SK-N-SH (cell line): ENCODE data around the gene TMEM151A. TPM values are rescaled to one million over a fixed set of nuclear protein-coding genes. Genes with fewer than 3 reads are reported as not detected.
"Not testable (repeated sequence)": the region's sequence is repeated elsewhere in the genome, so short reads cannot be mapped to it uniquely, and the experiment has no call there.

Experiments used
- CTCF ChIA-PET: fragments of 300-600, 350-600 bp; formaldehyde crosslinking; extraction: SDS; loops from one replicate; lab custom pipeline; 2021; lab: Yijun Ruan, JAX
- POLR2A ChIA-PET: fragments of 350-600 bp; sonication (Branson Sonifier 250); formaldehyde crosslinking; extraction: SDS; loops from one replicate; lab custom pipeline; 2020; ENCODE audit warnings: antibody characterized with exemption, inconsistent platforms; lab: Yijun Ruan, JAX
- DNase-seq: peaks from one replicate; pipeline ENCODE4 v3.0.0; 2012
- H2AFZ ChIP-seq: fragments of 200-600 bp; sonication (generic); 2 replicates; pipeline ENCODE4 v1.8.1; 2016; ENCODE audit warnings: antibody characterized with exemption, mild to moderate bottlenecking, low read depth
- H3F3A ChIP-seq: fragments of 200-600 bp; sonication (generic); replicated peaks from 2 replicates; pipeline ENCODE3; 2016; ENCODE audit warnings: antibody characterized with exemption, mild to moderate bottlenecking; ENCODE audit not compliant: insufficient read depth
- H3K27ac ChIP-seq, 2 experiments: fragments of 200-500 bp in 1 of 2; fragments of 200-600 bp in 1 of 2; sonication (Bioruptor generic) in 1 of 2; sonication (generic), shearing (Covaris generic) in 1 of 2; 2 replicates each; pipeline versions ENCODE4 v1.5.1 to v1.6.1; 2014 to 2016; ENCODE audit warnings: low read depth in 2 of 2, inconsistent platforms in 1 of 2, low read length in 1 of 2, mild to moderate bottlenecking in 1 of 2, mixed read lengths in 1 of 2
- H3K27me3 ChIP-seq: fragments of 200-600 bp; sonication (generic), shearing (Covaris generic); 2 replicates; pipeline ENCODE4 v1.6.1; 2016; ENCODE audit warnings: mixed run types; ENCODE audit not compliant: insufficient read depth
- H3K36me3 ChIP-seq, 2 experiments: fragments of 200-500 bp in 1 of 2; fragments of 200-600 bp in 1 of 2; sonication (Bioruptor generic) in 1 of 2; sonication (generic) in 1 of 2; replicated peaks in 1 of 2; 2 replicates each; pipeline versions ENCODE3 to v1.5.1; 2014 to 2016; ENCODE audit warnings: low read length in 1 of 2, mild to moderate bottlenecking in 1 of 2; ENCODE audit not compliant: insufficient read depth in 2 of 2, control insufficient read depth in 1 of 2
- H3K4me1 ChIP-seq, 2 experiments: fragments of 200-500 bp in 1 of 2; fragments of 200-600 bp in 1 of 2; sonication (Bioruptor generic) in 1 of 2; sonication (generic), shearing (Covaris generic) in 1 of 2; 2 replicates each; pipeline versions ENCODE4 v1.5.1 to v1.6.1; 2014 to 2016; ENCODE audit warnings: low read depth in 1 of 2, low read length in 1 of 2, mixed run types in 1 of 2; ENCODE audit not compliant: insufficient read depth in 2 of 2, control insufficient read depth in 1 of 2
- H3K4me2 ChIP-seq: fragments of 200-600 bp; sonication (generic), shearing (Covaris generic); 2 replicates; pipeline ENCODE4 v1.6.1; 2017; ENCODE audit warnings: mixed run types
- H3K4me3 ChIP-seq, 2 experiments: fragments of 200-500 bp in 1 of 2; fragments of 200-600 bp in 1 of 2; sonication (Bioruptor generic) in 1 of 2; sonication (generic), shearing (Covaris generic) in 1 of 2; 2 replicates each; pipeline versions ENCODE4 v1.5.1 to v1.8.1; 2014 to 2016; ENCODE audit warnings: low read depth in 2 of 2, inconsistent platforms in 1 of 2, low read length in 1 of 2, mild to moderate bottlenecking in 1 of 2, mixed read lengths in 1 of 2, moderate library complexity in 1 of 2
- H3K79me2 ChIP-seq: fragments of 200-600 bp; sonication (generic); 2 replicates; pipeline ENCODE4 v1.8.1; 2017; ENCODE audit warnings: mild to moderate bottlenecking; ENCODE audit not compliant: insufficient read depth
- H3K9ac ChIP-seq: fragments of 200-600 bp; sonication (generic); 2 replicates; pipeline ENCODE4 v1.6.1; 2017; ENCODE audit warnings: mixed run types
- H3K9me2 ChIP-seq: fragments of 200-600 bp; sonication (generic); 2 replicates; pipeline ENCODE4 v1.6.1; 2017; ENCODE audit warnings: mixed run types
- H3K9me3 ChIP-seq: fragments of 200-600 bp; sonication (generic); 2 replicates; pipeline ENCODE4 v1.6.1; 2017; ENCODE audit warnings: mixed run types, mild to moderate bottlenecking, moderate library complexity
- H4K20me1 ChIP-seq: fragments of 200-600 bp; sonication (generic); 2 replicates; pipeline ENCODE4 v1.6.1; 2017; ENCODE audit warnings: mild to moderate bottlenecking, mixed run types; ENCODE audit not compliant: insufficient read depth
- ELF1 ChIP-seq: IDR thresholded peaks from 2 replicates; pipeline ENCODE4 v1.4.0; 2012
- EZH2phosphoT487 ChIP-seq: fragments of 200-600 bp; sonication (generic); IDR thresholded peaks from 2 replicates; pipeline ENCODE4 v1.6.1; 2017; ENCODE audit warnings: low read depth, mixed run types, mild to moderate bottlenecking, antibody characterized with exemption, moderate library complexity, borderline replicate concordance
- FOXM1 ChIP-seq: IDR thresholded peaks from 2 replicates; pipeline ENCODE4 v1.4.0; 2012; ENCODE audit warnings: low read depth, mild to moderate bottlenecking
- GABPA ChIP-seq: IDR thresholded peaks from 2 replicates; pipeline ENCODE4 v1.4.0; 2012; ENCODE audit warnings: low read depth, mild to moderate bottlenecking
- NFIC ChIP-seq: IDR thresholded peaks from 2 replicates; pipeline ENCODE4 v1.4.0; 2012; ENCODE audit warnings: borderline replicate concordance
- RAD21 ChIP-seq: IDR thresholded peaks from 2 replicates; pipeline ENCODE4 v1.6.1; 2012; ENCODE audit warnings: mild to moderate bottlenecking, low read length
- RXRA ChIP-seq: IDR thresholded peaks from 2 replicates; pipeline ENCODE4 v1.4.0; 2012; ENCODE audit warnings: low read depth, mild to moderate bottlenecking, borderline replicate concordance
- SIN3A ChIP-seq: IDR thresholded peaks from 2 replicates; pipeline ENCODE4 v1.6.1; 2012; ENCODE audit warnings: low read depth, mild to moderate bottlenecking, low read length, moderate library complexity, borderline replicate concordance
- TAF1 ChIP-seq: IDR thresholded peaks from 2 replicates; pipeline ENCODE4 v1.6.1; 2012; ENCODE audit warnings: low read depth, mild to moderate bottlenecking, low read length, moderate library complexity, borderline replicate concordance
- YY1 ChIP-seq: IDR thresholded peaks from 2 replicates; pipeline ENCODE4 v1.4.0; 2012; ENCODE audit warnings: low read depth, mild to moderate bottlenecking
- WGBS: methylation state at CpG from one replicate; pipeline ENCODE4 v1.1.6; 2017; ENCODE audit warnings: low lambda C conversion rate; 5-methylcytosine and 5-hydroxymethylcytosine counted together
- polyA plus RNA-seq, 3 experiments: library from polyadenylated mRNA; depleted of rRNA; stranded (reverse); fragments of >200 nt; gene quantifications; 2 replicates each; pipeline ENCODE4 v1.2.3, GENCODE V29; 2012
- TF ChIP-seq, protein P1 (sequence below): fragments of 150-350 bp; IDR thresholded peaks from 2 replicates; pipeline ENCODE4 v1.6.1; 2016; ENCODE audit warnings: mild to moderate bottlenecking, low read depth, low read length
- TF ChIP-seq, protein P2 (sequence below): fragments of 150-350 bp; IDR thresholded peaks from 2 replicates; pipeline ENCODE4 v1.6.1; 2017; ENCODE audit warnings: antibody characterized with exemption, low read length, low read depth, borderline replicate concordance

TMEM151A gene
- polyA plus RNA-seq, 1 of the 3 experiments (the other 2 are of a cell fraction), result 0.35 TPM

DNA sequence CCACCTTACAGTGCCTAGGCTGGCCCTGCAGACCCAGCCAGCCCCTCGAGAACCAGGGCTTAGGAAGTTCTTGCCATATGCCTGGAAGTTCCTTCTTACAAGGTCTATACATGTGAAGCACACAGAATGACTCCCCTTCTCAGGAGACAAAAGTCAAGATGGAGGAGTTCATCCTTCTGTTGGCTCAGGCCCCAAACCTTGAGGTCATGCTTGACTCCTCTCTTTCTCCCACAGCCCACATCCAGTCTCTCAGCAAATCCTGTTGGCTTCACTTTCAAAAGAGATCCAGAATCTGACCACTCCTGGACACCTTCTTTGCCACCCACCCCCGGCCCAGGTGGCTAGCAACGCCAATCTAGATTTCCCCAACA is 26.9 kb downstream of the TMEM151A start:
- H3K27ac ChIP-seq, result peak overlapping the region in 1 of 2 experiments; percentile 100; a peak in 2 of 4 replicates
- TF ChIP-seq EZH2phosphoT487 (no peak), YY1 (no peak), SIN3A (no peak), RAD21 (no peak), RXRA (no peak), GABPA (no peak), ELF1 (no peak), FOXM1 (no peak), TAF1 (no peak), NFIC (no peak)
- TF ChIP-seq, protein P1, sequence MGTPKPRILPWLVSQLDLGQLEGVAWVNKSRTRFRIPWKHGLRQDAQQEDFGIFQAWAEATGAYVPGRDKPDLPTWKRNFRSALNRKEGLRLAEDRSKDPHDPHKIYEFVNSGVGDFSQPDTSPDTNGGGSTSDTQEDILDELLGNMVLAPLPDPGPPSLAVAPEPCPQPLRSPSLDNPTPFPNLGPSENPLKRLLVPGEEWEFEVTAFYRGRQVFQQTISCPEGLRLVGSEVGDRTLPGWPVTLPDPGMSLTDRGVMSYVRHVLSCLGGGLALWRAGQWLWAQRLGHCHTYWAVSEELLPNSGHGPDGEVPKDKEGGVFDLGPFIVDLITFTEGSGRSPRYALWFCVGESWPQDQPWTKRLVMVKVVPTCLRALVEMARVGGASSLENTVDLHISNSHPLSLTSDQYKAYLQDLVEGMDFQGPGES, result no peak
- TF ChIP-seq, protein P2, sequence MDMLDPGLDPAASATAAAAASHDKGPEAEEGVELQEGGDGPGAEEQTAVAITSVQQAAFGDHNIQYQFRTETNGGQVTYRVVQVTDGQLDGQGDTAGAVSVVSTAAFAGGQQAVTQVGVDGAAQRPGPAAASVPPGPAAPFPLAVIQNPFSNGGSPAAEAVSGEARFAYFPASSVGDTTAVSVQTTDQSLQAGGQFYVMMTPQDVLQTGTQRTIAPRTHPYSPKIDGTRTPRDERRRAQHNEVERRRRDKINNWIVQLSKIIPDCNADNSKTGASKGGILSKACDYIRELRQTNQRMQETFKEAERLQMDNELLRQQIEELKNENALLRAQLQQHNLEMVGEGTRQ, result no peak
- H3K9me3 ChIP-seq, result no peaks in the 10 kb centered on the region
- no peak overlapping the region for H3K4me3 ChIP-seq
- no peak overlapping the region for H3K9ac ChIP-seq
- no peaks in the 10 kb centered on the region for H3K36me3 ChIP-seq
- no peaks in the 10 kb centered on the region for H4K20me1 ChIP-seq
- H3K27me3 ChIP-seq, result no peaks in the 10 kb centered on the region
- no peak for DNase-seq
- ChIA-PET POLR2A (interaction anchor here (2.2 to 2.4 kb wide), 2 partner anchors 8 to 30 kb away, joined by 10 read pairs; partner anchors contain the start of gene YIF1A), CTCF (interaction anchor here (1.5 to 12.4 kb wide), 3 partner anchors 8 to 36 kb away, joined by 3 to 280 read pairs (median 17); partner anchors contain the start of gene RIN1)
- no peaks in the 10 kb centered on the region for H3K9me2 ChIP-seq
- WGBS, result 81% methylated on average over 3 of the region's 3 CpGs
- no peaks in the 10 kb centered on the region for H3F3A ChIP-seq
- no peaks in the 10 kb centered on the region for H3K79me2 ChIP-seq
- no peak overlapping the region for H2AFZ ChIP-seq
- no peak overlapping the region for H3K4me2 ChIP-seq
- H3K4me1 ChIP-seq, result peaks cover 29 to 55% of the 10 kb centered on the region in 2 experiments

DNA sequence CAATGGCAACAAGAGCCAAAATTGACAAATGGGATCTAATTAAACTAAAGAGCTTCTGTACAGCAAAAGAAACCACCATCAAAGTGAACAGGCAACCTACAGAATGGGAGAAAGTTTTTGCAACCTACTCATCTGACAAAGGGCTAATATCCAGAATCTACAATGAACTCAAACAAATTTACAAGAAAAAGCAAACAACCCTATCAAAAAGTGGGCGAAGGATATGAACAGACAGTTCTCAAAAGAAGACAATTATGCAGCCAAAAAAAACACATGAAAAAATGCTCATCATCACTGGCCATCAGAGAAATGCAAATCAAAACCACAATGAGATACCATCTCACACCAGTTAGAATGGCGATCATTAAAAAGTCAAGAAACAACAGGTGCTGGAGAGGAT is 28.6 kb downstream of the TMEM151A start:
- CTCF ChIA-PET, H3K9ac ChIP-seq, DNase-seq, H3K27me3 ChIP-seq, H3F3A ChIP-seq, H3K4me3 ChIP-seq, H3K36me3 ChIP-seq, H3K79me2 ChIP-seq, POLR2A ChIA-PET, H2AFZ ChIP-seq, H3K9me3 ChIP-seq, H3K9me2 ChIP-seq, H3K4me2 ChIP-seq, H3K27ac ChIP-seq, H4K20me1 ChIP-seq: not testable (repeated sequence)
- peaks cover 21 to 39% of the 10 kb centered on the region in 2 experiments for H3K4me1 ChIP-seq
- 95% methylated on average over 2 of the region's 2 CpGs for WGBS

DNA sequence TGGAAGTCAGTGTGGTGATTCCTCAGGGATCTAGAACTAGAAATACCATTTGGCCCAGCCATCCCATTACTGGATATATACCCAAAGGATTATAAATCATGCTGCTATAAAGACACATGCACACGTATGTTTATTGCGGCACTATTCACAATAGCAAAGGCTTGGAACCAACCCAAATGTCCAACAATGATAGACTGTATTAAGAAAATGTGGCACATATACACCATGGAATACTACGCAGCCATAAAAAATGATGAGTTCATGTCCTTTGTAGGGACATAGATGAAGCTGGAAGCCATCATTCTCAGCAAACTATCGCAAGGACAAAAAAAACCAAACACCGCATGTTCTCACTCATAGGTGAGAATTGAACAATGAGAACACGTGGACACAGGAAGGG is 29.1 kb downstream of the TMEM151A start:
- H3K9ac ChIP-seq, H3K4me2 ChIP-seq, H4K20me1 ChIP-seq, DNase-seq, H3K27ac ChIP-seq, H3F3A ChIP-seq, H2AFZ ChIP-seq, CTCF ChIA-PET, H3K27me3 ChIP-seq, H3K4me3 ChIP-seq, H3K9me2 ChIP-seq, H3K9me3 ChIP-seq, POLR2A ChIA-PET, H3K79me2 ChIP-seq, H3K36me3 ChIP-seq: not testable (repeated sequence)
- 89% methylated on average over 6 of the region's 6 CpGs for WGBS
- peaks cover 21 to 39% of the 10 kb centered on the region in 2 experiments for H3K4me1 ChIP-seq
